Ascending aorta (tissue), 2 donors: ENCODE data around the gene GLOD4. TPM values are rescaled to one million over a fixed set of nuclear protein-coding genes. Genes with fewer than 3 reads are reported as not detected.

Experiments
- DNase-seq, 2 donors: peaks; one replicate each; pipeline ENCODE4 v3.0.0-alpha.2; 2019; ENCODE audit warnings: low spot score in 2 of 2
- H3K27ac ChIP-seq, 2 donors: fragments of 200-600 bp; sonication (generic); one replicate each; pipeline ENCODE4 v1.5.1; 2016 to 2017; ENCODE audit warnings: mild to moderate bottlenecking in 1 of 2
- H3K27me3 ChIP-seq: fragments of 200-600 bp; sonication (generic); one replicate; pipeline ENCODE4 v1.5.1; 2017
- H3K36me3 ChIP-seq, 2 donors: fragments of 200-600 bp; sonication (generic); one replicate each; pipeline ENCODE4 v1.5.1; 2016
- H3K4me1 ChIP-seq, 2 donors: fragments of 200-600 bp; sonication (generic); one replicate each; pipeline ENCODE4 v1.5.1; 2016 to 2017; ENCODE audit warnings: mild to moderate bottlenecking in 1 of 2
- H3K4me3 ChIP-seq, 2 donors: fragments of 200-600 bp; sonication (generic); one replicate each; pipeline ENCODE4 v1.5.1; 2016 to 2017; ENCODE audit warnings: mild to moderate bottlenecking in 1 of 2
- H3K9me3 ChIP-seq, 2 donors: fragments of 200-600 bp; sonication (generic); one replicate each; pipeline ENCODE4 v1.5.1; 2016
- intact Hi-C: fragments of 100-400 bp; cut with DNase I; formaldehyde crosslinking; loops from one replicate; pipeline ENCODE4 v1.15.1; 2023
- total RNA-seq: library from RNA; depleted of rRNA; stranded (reverse); fragments of >200 nt; gene quantifications from one replicate; pipeline ENCODE4 v1.1.0, GENCODE V29; 2016
- TF ChIP-seq, protein P1 (sequence below), 3 experiments: fragments of 200-600 bp in 2 of 3; fragments of 450-650 bp in 1 of 3; sonication (generic) in 2 of 3; IDR thresholded peaks; one replicate each; pipeline ENCODE4 v1.5.1; 2016 to 2019; ENCODE audit warnings: antibody characterized with exemption in 3 of 3, mild to moderate bottlenecking in 1 of 3, moderate library complexity in 1 of 3

GLOD4 gene
- total RNA-seq, 1 donor from 2014 or later = 148 TPM

DNA sequence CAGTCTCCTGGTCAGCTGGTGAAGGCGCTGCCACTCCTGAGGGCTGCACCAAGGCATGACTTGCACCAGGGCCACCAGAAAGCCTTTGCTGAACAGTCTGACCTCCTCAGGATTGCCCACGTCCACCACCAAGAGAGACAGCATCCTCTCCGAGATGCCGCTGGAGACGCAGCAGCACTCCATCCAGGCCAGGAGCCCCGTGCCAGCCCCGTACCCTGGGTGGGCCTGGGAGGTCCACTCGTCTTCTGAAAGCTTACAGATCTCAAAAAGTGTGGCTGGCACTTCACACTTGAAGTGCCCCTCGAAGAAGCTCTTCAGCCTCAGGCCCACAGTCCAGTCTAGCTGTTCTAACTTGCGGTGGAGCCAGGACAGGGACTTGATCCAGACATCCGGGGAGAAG, 36.7 kb downstream of the GLOD4 start:
- H3K4me3 ChIP-seq = no peak overlapping the region
- no peak for DNase-seq
- intact Hi-C loops = no loop called here
- H3K27me3 ChIP-seq = no peaks in the 10 kb centered on the region
- H3K27ac ChIP-seq = no peak overlapping the region
- H3K9me3 ChIP-seq = no peaks in the 10 kb centered on the region
- H3K4me1 ChIP-seq = peaks cover 0 to 1% of the 10 kb centered on the region in 2 donors
- TF ChIP-seq, protein P1, sequence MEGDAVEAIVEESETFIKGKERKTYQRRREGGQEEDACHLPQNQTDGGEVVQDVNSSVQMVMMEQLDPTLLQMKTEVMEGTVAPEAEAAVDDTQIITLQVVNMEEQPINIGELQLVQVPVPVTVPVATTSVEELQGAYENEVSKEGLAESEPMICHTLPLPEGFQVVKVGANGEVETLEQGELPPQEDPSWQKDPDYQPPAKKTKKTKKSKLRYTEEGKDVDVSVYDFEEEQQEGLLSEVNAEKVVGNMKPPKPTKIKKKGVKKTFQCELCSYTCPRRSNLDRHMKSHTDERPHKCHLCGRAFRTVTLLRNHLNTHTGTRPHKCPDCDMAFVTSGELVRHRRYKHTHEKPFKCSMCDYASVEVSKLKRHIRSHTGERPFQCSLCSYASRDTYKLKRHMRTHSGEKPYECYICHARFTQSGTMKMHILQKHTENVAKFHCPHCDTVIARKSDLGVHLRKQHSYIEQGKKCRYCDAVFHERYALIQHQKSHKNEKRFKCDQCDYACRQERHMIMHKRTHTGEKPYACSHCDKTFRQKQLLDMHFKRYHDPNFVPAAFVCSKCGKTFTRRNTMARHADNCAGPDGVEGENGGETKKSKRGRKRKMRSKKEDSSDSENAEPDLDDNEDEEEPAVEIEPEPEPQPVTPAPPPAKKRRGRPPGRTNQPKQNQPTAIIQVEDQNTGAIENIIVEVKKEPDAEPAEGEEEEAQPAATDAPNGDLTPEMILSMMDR (IDR thresholded peaks at IDR 0.05) = no peak
- H3K36me3 ChIP-seq = peaks cover 58 to 68% of the 10 kb centered on the region in 2 donors

DNA sequence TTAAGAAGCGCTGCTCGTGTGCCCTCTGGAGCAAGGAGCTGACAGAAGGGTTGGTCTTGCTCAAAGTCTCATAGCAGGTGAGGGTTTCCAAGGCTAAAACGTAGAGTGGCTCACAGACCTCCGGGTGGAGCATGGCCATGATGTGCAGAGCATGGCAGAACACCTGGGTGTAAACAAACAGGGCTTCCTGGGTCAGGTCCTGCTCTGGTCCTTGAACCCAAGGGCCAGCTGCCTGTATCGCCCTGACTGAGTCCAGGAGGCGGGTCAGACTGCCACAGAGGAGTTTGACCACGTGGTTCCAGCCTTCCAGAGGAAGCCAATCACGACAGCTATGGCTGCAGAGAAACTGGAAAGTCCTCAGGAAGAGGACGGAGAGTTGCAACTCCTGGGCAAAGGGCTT, 37.1 kb downstream of the GLOD4 start:
- Histone ChIP-seq H3K9me3 (no peaks in the 10 kb centered on the region), H3K36me3 (peaks cover 58 to 68% of the 10 kb centered on the region in 2 donors), H3K27me3 (no peaks in the 10 kb centered on the region), H3K27ac (no peak overlapping the region), H3K4me1 (no peaks in the 10 kb centered on the region), H3K4me3 (no peak overlapping the region)
- no peak for DNase-seq
- TF ChIP-seq, protein P1 (IDR thresholded peaks at IDR 0.05) = no peak
- intact Hi-C loops = no loop called here

DNA sequence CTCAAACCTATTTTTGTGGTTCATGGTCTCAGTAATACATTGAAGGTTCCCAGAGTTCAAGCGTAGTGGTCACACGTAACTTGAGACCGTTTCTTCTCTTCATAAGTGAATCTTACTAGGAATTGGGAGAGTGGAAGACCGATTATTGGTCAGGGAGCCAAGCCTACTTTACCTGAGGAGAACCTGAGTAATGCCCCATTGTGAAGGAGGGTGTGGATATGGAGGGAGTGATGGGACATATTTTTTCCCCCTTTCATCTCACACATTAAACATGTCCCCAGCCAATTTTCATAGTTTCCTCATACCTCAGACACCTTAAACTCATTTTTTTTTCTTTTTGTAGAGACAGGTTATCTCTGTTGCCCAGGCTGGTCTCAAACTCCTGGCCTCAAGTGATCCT, 38.9 kb downstream of the GLOD4 start:
- H3K27ac ChIP-seq = no peak overlapping the region
- TF ChIP-seq, protein P1 (IDR thresholded peaks at IDR 0.05) = no peak
- H3K9me3 ChIP-seq = no peaks in the 10 kb centered on the region
- no peak overlapping the region for H3K4me3 ChIP-seq
- no peak for DNase-seq
- intact Hi-C loops = no loop called here
- no peaks in the 10 kb centered on the region for H3K4me1 ChIP-seq
- peaks cover 58 to 68% of the 10 kb centered on the region in 2 donors for H3K36me3 ChIP-seq
- H3K27me3 ChIP-seq = no peaks in the 10 kb centered on the region

DNA sequence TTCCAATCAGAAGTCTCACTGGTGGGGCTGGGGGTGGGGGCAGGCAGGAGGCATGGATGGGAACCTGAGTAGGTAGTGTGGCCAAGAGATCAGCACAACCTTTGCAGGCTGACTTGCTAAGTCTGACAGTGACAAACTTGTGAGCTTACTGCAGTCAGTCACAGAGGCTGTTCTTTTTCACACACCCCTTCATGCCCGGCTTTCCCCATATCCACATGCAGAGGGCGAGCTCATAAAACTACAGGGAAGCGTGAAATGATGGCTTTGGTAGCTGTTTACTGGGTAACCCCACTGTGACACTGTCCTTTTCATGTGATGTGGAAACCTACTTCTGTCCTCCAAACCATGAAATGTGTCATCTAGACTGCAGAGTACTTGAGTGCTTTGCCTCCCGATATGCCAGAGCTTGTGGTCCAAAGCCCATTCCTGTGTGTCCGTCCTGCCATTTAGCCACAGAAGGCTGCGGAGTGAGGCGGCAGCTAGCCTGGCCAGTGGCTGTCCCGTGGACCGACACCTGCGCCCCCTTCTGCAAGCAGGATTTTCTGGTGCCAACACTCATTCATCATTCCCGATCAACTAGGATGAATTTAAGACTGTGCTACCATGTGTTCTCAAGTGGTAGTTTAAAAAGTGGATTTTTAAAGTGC, 39.8 kb downstream of the GLOD4 start:
- H3K36me3 ChIP-seq = peaks cover 50 to 60% of the 10 kb centered on the region in 2 donors

DNA sequence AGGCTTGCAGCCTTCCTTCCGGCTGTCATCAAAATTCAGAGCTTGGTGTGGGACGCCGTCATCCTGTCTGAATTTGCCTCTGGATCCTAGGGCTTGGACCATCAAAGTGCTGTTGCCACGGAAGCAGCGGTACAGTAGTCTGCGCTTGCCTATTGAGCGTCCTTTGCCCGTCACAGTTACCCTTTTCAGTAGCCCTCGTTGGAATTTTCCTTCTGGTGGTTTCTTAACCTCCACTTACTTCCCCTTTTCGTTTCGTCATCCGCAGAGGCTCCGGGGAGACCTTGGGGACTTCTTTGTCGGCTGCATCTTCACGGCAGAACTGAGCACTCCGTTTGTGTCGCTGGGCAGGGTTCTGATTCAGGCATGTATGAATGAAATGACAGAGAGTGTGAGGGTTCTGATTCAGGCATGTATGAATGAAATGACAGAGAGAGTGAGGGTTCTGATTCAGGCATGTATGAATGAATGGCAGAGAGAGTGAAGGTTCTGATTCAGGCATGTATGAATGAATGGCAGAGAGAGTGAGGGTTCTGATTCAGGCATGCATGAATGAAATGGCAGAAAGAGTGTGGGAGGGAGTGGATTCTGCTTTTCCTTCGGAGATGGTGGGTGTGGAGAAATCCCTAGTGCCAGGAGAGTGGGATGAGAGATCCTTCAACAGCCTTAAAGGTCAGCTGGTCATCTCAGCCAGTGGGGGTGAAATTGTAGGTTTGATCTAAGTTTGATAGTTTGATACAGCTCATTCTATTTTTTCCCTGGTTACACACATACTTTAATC, 41.7 kb downstream of the GLOD4 start:
- intact Hi-C loops = no loop called here
- TF ChIP-seq, protein P1 (IDR thresholded peaks at IDR 0.05) = no peak
- H3K27me3 ChIP-seq = no peaks in the 10 kb centered on the region
- H3K36me3 ChIP-seq = peaks cover 32 to 42% of the 10 kb centered on the region in 2 donors
- H3K4me3 ChIP-seq = no peak overlapping the region
- no peak overlapping the region for H3K27ac ChIP-seq
- no peak for DNase-seq
- H3K9me3 ChIP-seq = no peaks in the 10 kb centered on the region
- no peaks in the 10 kb centered on the region for H3K4me1 ChIP-seq

More for the DNA sequence above, 39.8 kb downstream of the GLOD4 start:
- intact Hi-C loops = no loop called here
- TF ChIP-seq, protein P1 (IDR thresholded peaks at IDR 0.05) = no peak
- H3K27ac ChIP-seq = no peak overlapping the region
- no peak overlapping the region for H3K4me3 ChIP-seq
- no peaks in the 10 kb centered on the region for H3K27me3 ChIP-seq
- no peaks in the 10 kb centered on the region for H3K9me3 ChIP-seq
- no peaks in the 10 kb centered on the region for H3K4me1 ChIP-seq
- no peak for DNase-seq
